ENCODE measurements around the gene SOWAHD.
A peak's percentile ranks its signal among the peaks of the same experiment; 100 is the strongest.
"Not testable (repeated sequence)": the region's sequence is repeated elsewhere in the genome, so short reads cannot be mapped to it uniquely, and the experiment has no call there.

SOWAHD gene

DNA sequence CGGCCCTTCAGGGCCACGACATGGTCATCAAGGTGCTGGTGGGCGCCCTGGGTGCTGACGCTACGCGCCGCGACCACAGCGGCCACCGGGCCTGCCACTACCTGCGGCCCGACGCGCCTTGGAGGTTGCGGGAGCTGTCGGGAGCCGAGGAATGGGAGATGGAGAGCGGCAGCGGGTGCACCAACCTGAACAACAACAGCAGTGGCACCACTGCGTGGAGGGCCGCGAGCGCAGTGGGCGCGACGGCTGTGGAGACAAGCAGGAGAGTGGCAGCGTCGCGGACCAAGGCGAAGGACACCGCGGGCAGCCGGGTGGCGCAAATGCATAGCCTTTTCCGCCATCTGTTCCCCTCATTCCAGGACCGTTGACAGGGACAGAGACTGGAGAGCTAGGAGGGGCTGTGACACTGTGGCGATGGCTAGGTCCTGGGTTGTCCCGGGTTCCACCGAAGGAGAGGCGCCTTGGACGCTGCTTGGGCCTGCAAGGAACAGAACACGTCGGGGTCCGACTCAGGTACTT lies 919 bp downstream of the SOWAHD start:
- DNase-seq = no peak

DNA sequence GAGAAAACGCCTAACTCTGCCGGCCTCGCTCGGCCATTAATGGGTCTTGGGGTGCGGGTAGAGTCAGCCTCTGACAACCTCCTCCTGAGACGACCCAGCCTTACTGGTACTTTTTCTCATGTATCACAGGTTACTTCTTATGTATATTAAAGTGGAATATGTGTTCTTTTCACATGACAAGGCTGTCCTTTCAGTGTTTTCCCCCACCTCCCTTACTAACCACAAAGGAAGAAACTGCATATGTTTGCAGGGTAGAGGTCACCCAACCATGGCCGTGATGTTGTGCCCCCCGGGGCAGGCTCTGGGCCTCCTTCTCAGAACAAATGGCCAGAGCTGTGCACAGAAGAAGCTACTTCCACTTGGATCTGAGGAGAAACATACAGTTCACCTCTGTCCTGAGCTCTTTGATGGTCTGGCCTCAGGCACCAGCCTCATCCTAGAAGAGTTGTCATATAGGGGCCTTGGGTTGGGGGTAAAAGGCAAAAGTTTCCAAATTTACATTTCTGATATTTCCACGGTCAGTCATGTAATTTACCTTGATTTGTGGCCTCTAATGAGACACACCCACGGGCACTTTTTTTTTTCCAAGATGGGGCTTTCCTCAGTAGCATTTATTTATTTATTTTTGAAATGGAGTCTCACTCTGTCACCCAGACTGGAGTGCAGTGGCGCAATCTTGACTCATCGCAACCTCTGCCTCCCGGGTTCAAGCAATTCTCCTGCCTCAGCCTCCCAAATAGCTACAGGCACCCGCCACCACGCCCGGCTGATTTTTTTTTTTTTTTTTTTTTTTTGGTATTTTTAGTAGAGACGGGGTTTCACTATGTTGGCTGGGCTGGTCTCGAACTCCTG lies 1.9 kb downstream of the SOWAHD start:
- DNase-seq = no peak

DNA sequence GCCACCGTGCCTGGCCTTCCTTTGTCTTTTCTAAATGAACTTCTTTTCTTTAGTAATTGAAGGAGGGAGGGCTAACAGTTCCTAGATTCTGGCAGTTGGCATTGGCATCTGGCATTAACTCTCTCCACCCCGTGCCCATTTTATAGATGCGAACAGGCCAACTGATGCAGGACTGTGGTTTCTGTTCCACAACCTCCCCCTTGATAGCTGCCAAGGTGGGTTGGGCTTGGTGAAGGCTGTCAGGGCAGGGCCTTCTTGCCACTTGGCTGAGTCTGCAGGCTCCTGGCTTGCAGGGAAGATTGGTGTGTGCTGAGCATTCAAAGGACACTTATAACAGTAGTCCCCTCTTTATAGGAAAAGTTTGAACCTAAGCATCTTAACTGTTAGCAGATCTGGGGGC lies 4.3 kb downstream of the SOWAHD start:
- DNase-seq = no peak

DNA sequence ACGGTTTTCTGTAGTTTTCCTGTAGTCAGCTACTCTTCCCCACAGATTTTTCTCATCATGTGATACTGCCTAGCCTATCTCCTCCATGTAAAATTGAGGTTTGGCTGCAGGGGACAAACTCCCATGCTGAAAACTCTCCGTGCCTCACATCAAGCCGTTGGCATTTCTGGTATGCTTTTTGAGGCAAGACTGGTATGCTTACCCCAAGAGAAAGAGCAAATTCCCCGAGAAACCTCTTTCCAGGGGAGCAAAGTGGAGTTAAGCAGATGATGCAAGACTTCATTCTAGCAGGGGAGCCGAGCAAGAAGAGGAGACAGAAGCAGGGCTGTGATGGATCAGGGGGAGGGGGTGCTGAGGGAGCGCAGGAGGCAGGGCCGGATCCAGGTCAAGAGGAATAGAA lies 4.8 kb downstream of the SOWAHD start:
- no peak for DNase-seq

DNA sequence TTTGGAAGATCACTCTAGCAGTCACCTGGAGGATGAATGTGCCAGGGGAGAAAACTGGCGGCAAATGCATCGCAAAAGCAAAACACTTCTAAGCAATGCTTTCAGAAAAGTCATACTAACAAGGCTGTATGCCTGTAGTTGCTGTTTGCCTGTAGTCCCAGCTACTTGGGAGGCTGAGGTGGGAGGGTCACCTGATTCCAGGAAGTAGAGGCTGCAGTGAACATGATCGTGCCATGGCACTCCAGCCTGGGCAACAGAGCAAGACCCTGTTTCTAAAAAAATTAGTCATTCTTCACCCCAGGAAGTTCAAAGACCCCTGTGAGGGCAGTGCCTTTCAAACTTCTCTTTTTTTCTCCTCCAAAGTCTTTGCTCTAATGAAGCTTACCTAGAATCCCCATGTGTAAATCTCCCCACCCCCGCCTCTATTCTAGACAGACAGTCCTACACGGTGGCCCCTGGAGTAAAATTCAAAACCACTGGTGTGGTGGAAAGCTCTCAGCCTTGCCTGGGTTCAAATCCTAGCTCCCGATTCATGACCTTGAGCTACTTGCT lies 5.5 kb downstream of the SOWAHD start:
- no peak for DNase-seq

DNA sequence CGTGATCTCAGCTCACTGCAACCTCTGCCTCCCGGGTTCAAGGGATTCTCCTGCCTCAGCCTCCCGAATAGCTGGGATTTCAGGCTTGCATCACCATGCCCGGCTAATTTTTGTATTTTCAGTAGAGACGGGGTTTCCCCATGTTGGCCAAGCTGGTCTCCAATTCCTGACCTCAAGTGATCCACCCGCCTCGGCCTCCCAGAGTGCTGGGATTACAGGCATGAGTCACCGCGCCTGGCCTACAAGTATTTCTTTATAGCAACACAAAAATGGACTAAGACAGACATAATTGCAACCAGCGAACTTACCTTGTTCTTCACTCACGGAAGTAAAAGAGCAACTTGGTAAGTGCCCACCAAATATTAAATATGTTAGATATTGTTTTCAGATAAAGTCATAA lies 10.0 kb downstream of the SOWAHD start:
- not testable (repeated sequence) for DNase-seq

DNA sequence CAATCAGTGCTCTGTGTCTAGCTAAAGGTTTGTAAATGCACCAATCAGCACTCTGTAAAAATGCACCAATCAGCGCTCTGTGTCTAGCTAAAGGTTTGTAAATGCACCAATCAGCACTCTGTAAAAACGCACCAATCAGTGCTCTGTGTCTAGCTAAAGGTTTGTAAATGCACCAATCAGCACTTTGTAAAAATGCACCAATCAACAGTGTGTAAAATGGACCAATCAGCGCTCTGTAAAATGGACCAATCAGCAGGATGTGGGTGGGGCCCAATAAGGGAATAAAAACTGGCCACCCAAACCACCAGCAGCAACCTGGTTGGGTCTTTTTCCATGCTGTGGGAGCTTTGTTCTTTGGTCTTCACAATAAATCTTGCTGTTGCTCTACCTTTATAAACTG lies 11.0 kb downstream of the SOWAHD start:
- not testable (repeated sequence) for DNase-seq

DNA sequence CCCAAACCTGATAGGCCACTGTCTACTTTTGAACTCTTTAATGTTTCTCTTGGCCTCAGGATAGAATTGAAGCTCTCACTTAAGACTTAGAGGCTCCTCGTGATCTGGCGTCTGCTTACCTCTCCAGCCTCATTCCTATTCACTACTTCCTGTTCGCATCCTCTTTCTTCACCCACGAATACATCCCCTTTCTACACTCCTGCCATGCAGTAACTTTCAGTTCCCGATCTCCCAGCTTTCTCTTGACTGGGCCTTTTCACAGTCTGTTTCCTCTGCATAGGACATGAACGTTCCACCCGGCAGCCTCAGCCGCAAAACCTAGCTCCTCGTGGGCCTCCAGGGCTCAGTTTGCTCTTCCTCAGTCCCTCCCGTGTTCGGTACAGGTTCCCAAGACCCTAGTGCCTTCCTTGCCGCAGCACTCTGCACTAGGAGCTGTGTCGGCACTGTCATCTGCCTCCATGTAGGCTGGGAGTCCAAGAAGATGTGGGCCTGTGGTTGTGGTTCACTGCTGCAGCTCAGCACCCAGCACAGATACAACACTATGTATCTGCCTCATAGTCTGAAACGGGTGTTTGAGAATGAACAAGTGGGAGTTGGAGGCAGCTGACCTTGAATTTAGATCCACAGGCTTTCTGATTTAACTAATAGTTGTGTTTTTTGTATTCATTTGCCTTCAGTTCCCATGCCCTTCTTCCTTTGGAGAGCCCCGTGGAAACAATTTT lies 17.3 kb downstream of the SOWAHD start:
- no peak for DNase-seq

DNA sequence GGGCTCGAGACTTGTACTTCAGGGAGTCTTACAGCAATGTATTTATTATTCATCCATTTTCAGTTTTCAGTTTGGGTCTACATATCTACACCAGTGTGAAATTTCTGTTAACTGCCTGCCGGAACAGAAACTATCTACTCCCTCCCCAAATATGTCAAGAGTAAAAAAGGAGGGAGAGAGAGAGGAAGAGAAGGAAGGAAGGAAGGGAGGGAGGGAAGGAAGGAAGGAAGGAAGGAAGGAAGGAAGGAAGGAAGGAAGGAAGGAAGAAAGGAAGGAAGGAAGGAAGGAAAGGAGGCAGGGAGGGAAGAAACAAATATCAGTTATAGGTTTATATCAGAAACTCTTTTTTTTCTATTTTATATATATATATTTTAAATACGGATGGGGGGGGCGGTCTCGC lies 20.4 kb downstream of the SOWAHD start:
- no peak for DNase-seq

DNA sequence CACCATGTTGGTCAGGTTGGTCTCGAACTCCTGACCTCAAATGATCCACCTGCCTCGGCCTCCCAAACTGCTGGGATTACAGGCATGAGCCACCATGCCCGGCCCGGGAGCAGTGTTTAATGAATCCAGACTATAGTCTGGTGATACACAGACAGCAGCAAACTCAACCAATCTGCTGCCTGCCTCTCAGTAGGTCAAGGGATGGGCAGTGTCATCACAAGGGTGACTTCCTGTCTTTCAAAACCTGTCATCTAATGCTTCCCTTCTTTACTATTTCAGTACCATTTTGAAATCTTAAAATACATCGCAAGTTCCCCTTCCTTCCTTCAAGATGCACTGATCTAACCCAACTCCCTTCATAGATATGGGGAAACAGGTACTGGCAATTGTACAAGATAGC lies 24.6 kb downstream of the SOWAHD start:
- no peak for DNase-seq

DNA sequence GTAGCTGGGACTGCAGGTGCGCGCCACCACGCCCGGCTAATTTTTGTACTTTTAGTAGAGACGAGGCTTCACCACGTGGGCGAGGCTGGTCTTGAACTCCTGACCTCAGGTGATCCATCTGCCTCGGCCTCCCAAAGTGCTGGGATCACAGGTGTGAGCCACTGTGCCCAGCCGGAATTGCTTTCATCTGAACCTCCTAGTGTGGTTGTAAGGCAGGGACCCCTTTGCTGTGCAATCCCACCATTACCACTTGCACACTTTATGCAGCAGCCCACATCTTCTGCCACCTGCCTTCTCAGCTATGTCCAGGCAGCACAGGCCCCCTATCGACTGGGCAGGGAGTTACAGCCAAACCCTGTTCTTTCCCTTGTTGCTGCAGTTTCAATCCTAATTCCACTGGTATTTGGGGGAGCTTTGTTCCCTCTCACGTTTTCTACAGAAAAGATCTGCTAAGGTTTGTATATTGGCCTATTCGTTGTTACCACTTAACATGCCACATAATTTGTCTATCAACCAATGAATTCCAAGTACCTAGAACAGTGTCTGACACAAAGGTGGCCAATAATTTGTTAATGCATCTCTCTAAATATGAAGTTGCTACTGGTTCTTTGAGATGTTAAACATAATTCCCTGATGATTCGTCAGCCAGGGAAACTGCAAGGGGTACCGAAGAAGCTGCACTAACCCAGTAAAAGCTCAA lies 26.5 kb downstream of the SOWAHD start:
- no peak for DNase-seq

DNA sequence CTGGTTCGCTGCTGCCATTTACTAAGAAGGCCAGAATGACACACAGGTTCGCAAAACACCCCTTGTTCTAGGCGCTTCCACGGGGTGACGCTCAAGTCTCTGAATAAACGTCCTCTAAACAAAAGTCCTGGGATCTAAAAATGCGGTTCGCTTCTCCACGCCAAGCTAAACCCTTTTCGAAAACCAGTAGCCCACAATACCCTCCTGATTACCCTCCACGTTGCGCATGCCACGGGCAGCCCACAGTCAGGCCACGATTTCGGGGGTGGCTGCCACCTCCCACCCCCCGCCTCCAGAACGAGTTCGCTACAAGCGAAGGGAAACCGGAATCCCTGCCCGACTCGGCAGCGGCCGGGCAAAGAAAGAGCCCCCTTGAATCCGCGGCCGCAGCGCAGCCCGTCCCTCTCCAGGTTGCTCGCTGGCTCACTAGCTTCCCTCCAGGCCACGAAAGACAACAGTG lies 32.6 kb downstream of the SOWAHD start:
- peak; percentile 4 for DNase-seq

DNA sequence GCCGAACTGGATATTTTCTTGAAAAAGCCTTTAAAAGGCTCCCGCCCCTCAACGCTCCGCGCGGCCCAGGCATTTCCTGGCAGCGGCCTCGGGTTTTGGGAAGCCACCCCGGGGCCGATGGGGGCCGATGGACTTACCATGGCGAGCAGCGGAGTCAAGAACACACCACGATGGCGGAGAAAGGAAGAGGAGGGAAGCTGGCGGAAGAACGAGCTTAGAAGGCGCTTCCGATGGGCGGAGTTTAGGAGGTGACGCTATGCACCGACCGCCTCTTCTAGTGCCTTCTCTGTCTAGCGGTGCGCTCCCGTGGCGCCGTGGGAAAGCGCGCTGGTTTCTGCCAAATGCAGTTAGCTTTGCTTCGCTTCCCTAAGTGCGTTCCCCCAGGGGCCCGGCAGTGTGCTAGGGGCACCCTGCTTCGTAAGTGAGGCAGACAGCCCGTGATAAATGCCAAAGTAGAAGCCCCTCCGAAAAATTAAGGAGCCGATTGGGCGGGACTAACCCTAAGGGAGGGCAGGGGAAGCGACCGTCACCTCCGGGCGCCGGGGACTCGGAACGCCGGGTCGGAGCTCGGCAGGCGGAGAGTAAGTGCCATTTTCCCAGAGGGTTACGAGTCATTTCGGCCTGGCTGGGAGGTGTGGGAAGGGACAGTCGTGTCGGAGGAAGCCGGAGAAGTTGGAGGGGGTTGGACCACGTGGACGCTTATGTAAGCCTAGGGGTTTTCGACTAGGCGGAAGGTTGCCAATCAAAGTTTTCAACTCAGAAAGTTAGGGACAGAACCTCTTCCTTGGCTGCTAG lies 33.2 kb downstream of the SOWAHD start, which contains the start of gene RPL39:
Gene RPL39, minus strand, starts transcription at position 194 of the 795 bp plus-strand sequence. Its CDS starts 54 bp downstream, at position 140.
- DNase-seq = peak; percentile 69

DNA sequence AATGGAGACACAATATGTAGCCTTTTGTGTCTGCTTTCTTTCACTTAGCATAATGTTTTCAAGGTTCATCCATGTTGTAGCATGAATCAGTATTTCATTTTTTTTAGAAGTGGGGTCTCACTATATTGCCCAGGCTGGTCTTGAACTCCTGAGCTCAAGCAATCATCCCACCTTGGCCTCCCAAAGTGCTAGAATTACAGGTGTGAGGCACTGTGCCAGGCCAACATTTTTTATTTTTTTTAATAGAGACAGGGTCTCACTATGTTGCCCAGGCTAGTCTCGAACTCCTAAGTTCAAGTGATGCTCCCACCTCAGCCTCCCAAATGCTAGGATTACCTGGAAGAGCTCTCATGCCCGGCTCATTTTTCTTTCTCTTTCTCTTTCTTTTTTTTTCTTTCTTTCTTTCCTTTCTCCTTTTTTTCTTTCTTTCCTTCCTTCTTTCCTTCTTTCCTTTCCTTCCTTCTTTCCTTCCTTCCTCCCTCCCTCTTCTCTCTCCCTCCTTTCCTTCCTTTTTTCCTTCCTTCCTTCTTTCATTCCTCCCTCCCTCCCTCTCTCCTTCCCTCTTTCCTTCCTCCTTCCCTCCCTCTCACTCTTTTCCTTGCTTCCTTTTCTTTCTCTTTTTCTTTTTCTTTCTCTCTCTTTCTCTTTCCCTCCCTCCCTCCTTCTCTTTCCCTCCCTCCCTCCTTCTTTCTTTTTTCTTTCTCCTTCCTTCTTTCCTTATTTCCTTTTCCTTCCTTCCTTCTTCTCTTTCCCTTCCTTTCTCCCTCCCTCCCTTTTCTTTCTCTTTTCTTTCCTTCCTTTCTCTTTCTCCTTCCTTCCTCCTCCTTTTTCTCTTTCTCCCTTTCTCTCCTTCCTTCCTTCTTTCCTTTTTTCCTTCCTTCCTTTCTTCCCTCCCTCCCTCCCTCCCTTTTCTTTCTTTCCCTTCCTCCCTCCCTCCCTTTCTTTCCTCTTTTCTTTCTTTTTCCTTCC lies 43.1 kb downstream of the SOWAHD start:
- DNase-seq = no peak

DNA sequence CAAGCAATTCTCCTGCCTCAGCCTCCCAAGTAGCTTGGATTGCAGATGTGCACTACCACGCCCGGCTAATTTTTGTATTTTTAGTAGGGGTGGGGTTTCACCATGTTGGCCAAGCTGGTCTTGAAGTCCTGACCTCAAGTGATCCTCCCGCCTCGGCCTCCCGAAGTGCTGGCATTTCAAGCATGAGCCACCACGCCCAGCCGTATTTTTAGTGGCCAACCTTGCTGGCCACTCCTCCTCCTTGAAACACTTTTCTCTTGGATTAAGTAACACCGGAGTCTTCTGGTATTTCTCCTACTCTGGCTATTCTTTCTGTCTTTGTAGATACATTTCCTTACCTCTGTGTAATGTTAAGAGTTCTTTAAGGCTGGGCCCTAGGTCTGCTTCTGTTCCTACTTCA lies 44.2 kb downstream of the SOWAHD start:
- DNase-seq = no peak

DNA sequence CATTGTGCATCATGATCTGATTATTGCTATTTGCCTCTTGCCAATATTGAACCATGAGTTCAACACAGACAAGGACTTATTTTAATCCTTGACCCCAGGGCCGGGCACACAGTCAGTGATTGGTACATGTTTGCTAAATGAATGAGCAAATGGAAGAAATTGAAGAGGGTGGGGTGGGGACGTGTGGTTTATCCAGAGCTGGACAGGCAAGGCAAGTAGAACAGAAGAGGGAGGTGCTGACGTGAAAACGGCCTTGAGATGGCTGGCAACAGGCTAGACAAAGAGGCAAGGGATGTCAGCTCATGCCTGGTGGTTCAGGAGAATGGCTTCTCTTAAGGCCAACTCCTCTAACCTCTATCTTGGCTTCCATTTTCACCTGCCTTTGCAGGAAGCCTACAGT lies 50.1 kb downstream of the SOWAHD start:
- DNase-seq = not testable (repeated sequence)

DNA sequence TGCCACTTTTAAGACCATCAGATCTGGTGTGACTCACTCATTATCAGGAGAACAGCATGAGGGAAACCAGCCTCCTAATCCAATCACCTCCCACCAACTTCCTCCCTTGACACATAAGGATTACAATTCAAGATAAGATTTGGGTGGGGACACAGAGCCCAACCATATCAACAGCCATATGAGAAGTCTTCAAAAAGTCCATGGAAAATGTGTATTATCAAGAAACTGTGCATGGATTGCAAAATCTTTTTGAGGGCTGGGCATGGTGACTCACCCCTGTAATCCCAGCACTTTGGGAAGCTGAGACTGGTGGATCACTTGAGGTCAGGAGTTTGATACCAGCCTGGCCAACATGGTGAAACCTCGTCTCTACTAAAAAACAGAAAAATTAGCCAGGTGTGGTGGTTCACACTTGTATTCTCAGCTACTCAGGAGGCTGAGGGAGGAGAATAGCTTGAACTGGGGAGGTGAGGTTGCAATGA lies 50.8 kb downstream of the SOWAHD start:
- DNase-seq = no peak
